Measurements from ENCODE around the gene APOD.

DNA sequence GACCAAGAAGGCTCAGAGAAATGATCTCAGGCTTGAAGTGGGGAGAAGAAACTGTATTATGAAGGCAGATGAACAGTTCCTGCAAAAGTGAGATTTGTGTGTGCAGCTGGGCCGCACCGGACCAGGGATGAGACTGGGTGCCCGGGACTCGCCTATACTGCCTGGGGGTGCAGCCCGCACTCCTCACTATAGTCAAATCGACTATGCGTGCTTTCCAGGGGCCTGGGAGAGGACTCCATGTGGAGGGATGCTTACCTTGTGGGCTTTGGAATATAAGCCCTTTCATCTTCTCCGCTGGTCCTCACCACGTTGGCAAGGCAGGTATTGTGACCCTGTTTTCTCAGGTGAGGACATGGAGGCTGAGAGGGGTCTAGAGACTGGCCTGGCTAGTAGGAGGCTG, 32.9 kb upstream of the APOD start:
- TF ChIP-seq, protein P1, sequence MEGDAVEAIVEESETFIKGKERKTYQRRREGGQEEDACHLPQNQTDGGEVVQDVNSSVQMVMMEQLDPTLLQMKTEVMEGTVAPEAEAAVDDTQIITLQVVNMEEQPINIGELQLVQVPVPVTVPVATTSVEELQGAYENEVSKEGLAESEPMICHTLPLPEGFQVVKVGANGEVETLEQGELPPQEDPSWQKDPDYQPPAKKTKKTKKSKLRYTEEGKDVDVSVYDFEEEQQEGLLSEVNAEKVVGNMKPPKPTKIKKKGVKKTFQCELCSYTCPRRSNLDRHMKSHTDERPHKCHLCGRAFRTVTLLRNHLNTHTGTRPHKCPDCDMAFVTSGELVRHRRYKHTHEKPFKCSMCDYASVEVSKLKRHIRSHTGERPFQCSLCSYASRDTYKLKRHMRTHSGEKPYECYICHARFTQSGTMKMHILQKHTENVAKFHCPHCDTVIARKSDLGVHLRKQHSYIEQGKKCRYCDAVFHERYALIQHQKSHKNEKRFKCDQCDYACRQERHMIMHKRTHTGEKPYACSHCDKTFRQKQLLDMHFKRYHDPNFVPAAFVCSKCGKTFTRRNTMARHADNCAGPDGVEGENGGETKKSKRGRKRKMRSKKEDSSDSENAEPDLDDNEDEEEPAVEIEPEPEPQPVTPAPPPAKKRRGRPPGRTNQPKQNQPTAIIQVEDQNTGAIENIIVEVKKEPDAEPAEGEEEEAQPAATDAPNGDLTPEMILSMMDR (IDR thresholded peaks at IDR 0.05) = no peak
- TF ChIP-seq POLR2A (IDR thresholded peaks at IDR 0.05) = no peak
